Fibroblast of skin of left biceps (primary cell): Measurements from ENCODE around the gene ACTL6B.
A peak's percentile ranks its signal among the peaks of the same experiment; 100 is the strongest.
"Not testable (repeated sequence)": the region's sequence is repeated elsewhere in the genome, so short reads cannot be mapped to it uniquely, and the experiment has no call there.

ENCODE experiments used
- DNase-seq, 2 experiments: peaks; one replicate each; pipeline ENCODE4 v3.0.0-alpha.2; 2013; ENCODE audit warnings: low read depth in 2 of 2

Gene ACTL6B

DNA sequence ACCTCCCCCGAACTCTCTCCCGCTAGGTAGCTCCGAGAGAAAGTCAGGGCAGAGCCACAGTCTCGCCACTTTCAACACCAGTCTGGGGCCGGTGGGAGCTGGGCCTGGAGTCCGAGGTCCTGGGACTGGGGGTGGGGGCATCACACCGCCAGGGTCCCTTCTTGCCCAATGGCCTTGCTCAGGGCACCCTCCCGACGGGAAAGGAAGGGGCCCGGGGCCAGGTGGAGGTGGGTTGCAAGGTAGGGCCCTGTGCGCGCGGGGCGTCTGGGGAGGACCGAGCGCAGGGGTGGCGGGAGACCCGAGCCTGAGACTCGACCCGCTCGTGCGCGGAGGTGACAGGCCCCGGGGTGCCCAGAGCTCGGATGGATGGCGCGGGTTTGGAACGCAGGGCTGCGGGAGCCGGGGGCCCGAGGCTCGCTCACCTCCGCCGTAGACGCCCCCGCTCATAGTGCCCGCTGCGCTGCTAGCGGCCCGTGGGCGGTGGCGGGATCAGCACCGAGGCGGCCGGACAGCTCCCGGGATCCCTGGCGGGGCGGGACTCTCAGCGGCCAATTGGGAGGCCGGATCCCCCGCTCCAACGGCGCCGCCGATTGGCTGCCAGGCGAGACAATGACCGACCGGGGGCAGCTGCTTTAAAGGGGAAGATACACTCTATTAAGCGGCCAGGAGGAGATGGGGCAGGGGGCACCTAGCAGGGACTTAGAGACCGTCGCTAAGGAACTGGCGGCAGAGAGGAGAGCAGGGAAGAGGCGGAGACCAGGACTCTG, at the start of gene ACTL6B:
Gene ACTL6B (minus strand): TSS at position 541 of the 767 bp plus-strand sequence. CDS start 94 bp downstream, at position 447.
- no peak for DNase-seq

DNA sequence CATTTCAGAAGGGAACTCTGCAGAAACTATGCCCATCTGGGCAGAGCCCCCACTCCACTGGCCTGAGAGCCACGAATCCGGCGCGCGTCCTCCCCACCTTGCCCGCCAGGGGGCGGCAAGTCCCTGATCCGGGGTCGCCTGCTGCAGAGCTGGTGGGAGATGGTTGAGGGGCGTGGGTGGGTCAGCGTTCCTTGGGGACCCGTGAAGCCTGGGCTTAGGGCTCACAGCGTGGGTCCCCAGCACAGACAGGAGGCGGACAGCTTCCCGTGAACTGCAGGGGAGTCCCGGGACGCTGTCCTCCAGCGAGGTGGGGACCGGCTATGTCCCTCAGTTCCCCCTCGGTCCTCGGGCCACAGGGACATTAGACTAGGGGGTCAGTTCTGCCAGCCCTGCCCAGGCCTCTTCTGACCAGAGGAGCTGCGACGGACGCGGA, 49.1 kb upstream of the ACTL6B start:
- no peak for DNase-seq

- not testable (repeated sequence) for DNase-seq
Observed at GRCh38 chr7:100701089-100701488, 44.8 kb upstream of the ACTL6B start.

- no peak for DNase-seq
Observed at GRCh38 chr7:100699018-100699417, 42.8 kb upstream of the ACTL6B start.

GRCh38 chr7:100696123-100696521, 39.9 kb upstream of the ACTL6B start:
- DNase-seq, result no peak

DNA sequence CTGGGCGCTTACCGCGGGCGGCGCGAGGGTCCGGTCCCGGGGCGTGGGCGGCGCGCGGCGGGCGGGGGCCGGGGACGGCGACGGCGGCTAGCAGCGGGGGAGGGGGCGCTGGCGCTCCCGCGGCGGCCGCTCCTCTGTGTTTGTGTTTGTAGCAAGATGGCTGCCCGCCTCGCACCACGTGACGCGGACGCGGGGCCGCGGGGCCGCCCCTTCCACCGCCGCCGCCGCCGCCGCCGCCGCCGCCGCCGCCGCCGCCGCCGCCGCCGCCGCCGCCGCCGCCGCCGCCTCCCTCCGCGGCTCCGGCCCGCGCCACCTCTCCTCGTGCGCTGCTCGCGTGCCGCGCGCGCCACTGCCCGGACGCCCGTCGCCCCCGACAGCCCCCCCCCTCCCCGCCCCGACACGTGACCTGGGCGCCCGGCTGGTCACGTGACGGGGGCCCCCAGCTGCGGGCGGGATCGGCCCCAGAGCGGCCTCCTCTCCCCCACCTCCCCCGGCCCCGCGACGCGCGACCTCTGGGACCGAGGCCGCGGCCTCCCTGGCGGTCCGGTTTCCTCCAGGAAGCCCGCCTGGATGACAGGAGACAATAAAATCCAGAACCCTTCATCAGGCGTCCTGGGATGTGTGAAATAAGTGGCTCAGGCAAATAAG, 38.0 kb upstream of the ACTL6B start, which contains the start of gene GIGYF1:
Gene GIGYF1 (minus strand): TSS at position 153 of the 648 bp plus-strand sequence. CDS start 6,012 bp downstream, outside the sequence.
- peak; percentile 22 to 26 for DNase-seq

GRCh38 chr7:100693312-100694097, 37.3 kb upstream of the ACTL6B start:
- DNase-seq, result no peak

DNA sequence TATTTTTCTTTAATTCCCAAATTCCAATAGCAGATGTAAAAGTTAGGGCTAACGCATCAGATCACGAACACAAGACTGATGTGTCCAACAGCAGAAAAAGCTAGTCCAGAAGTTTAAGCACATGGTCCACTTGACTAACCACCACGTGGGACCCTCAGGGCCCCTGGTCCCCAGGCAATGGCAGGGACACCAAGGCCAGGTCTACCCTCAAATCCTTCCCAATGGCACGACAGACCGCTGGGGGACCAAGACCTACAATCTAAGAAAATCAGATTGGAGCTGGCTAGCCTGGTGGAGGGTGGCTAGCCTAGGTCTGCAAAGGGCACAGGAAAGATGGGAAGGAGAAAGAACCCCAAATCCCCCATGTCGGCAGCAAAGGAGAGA, 36.3 kb upstream of the ACTL6B start:
- no peak for DNase-seq

- peak in 1 of 2 experiments; percentile 18 for DNase-seq
Observed at GRCh38 chr7:100691676-100692577, 35.7 kb upstream of the ACTL6B start.

DNA sequence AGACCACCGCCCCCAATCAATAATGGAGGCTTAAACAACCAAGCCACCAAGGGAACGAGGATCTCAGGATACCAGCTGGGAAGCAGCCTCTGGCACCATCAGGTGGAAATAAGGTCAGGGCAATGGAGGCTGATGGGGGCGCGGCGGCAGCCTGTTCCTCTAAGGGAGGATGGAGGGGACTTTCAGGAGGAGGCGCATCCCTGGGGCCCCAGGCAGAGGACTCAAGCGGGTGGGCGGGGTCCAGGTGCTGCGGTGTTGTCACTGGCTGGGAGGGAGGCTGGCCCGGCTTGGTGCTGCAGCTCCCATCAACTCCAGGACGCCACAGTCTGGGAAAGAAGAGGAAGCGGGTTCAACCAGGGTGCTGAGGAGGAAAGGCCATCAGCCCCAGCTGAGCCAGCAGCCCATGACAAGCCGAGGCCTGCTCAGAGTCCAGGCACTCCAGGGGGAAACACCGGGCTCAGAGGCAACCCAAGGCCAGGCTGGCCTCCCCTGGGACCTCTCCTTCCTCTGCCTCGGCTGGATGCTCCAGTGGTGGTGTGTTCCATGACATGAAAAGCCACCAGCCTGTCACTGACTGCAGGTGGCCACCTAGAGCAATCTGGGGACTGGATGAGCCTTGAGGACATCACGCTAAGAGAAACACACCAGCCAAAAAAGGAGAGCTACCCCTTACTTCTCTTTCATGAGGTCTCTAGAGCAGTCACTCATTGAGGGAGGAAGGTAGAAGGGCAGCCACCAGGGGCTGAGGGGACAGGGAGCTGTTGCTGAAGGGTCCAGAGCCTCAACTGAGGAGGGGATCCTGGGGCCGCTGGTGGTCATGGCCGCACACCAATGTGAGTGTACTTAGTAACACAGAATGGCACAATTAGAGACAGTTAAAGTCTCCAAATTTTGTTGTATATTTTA, 33.2 kb upstream of the ACTL6B start:
- no peak for DNase-seq

DNA sequence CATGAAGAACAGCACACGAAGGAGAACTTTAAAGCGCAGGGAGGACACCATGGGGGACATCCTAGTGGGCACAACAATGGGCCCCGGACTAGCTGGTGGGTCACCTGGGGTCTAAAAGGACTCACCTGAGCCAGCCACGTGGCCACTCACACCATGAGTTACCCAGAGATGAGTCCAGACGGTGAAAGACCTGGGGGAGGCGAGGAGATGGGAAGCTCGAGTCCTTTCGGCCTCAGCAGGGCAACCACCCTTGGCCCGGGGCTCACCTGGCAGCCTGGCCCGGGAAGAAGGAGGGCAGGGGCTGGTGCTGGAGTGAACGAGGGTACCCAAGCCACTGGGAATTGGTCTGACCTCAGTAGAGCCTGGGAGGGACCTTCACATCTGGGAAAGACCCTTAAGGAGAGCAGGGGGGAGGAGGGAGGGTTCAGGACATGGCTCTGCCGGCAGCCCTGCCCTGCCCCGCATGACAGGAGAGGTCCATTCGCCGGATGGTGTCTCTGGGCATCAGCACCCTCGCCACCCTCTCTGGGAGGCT, 32.1 kb upstream of the ACTL6B start:
- DNase-seq, result no peak

GRCh38 chr7:100687751-100688300, 31.6 kb upstream of the ACTL6B start:
- DNase-seq, result no peak

- DNase-seq, result no peak
Observed at GRCh38 chr7:100687261-100687660, 31.0 kb upstream of the ACTL6B start.

DNA sequence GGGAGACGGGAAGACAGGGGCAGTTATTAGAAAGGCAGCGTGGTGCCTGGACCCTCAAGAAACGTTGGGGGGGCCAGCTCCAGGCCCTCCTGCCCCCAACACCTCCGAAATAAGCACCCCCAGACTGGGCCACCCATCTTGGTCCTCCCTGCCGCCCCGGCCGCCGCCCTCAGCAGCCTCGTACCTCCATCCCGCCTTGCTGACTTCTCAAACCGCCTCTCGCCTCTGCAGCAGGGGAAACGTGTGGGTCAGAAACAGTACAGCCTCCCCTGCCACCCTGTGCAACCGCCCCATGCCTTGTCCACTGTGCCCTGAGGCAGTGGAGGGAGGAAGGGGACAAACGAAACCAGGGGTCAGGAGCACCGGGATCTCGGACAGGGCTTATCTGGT, 30.6 kb upstream of the ACTL6B start:
- DNase-seq, result no peak

DNA sequence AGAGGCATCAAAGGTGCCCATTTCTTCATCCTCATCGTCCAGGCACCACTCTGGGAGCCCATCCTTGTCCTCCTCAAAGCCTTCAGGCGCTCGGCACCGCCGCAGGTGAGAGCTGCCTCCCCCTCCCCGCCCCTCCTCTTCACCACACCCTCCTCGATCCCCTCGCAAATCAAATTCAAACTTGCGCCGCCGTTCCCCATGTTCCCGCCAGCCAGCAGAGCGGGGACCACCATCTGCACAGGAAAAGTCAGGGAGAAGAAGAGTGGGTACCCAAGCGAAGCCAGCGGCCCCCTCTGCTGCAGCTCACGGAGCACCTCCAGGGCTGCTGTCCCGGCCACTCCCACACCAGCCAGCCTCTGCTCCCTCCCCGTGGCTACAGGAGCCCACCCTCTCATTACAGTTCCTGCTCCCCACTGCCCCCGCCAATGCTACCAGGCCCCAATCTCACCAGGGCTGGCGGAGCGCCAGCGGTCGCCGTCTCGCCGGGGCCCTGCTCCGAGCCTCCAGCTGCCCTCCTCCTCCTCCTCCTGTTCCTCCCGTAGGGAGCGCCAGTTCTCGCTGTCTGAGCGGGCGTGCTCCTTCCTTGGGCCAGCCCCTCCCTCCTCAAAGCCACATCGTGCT, 30.1 kb upstream of the ACTL6B start:
- no peak for DNase-seq

DNA sequence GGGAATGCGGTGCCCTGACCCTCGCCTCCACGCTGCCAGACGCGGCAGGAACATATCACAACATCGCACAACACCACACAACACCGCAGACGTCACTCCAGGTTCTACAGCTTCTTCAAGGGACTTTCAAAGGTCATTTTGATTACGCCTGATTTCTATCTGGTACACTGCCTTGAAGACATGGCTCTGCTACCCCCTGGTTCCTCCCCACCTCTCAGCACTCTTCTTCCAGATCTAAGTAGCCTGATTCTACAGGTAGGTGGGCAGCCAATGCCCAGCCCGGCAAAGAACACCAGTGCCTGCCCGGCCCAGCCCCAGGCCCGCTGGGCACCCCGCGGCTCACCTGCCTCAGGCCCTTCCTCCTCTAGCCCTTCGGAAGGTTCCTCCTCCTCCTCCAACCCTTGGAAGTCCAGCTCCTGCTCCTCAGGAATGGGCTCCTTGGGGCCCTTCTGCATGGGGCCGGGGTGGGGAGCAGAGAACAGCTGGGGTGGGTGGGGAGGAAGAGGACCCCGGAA, 29.4 kb upstream of the ACTL6B start:
- no peak for DNase-seq

DNA sequence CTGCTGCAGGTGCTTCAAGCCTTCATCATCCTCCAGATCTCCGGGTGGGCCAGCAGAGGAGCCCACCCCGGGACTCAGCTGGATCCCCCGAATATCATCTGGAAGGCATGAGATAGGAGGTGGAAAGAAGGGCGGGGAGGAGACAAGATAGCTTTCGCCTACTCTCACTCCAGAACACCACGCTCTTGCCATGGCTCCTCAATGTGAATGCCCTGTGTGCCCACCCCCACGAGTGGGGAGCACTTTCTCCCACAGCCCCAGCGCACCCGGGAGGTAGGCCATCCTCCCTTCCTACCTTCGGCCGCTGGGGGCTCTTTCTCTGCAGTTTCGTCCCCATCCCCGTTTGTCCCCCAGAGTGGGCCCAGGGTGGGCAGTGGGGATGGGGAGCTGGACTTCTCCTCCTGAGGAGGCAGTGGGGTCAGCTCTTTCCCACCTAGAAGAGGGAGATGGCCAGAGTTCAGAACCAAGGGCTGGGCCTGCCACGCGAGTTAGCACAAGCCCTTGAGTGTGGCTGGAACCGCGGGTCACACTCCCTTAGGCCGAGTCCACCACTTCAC, 28.9 kb upstream of the ACTL6B start:
- no peak for DNase-seq

DNA sequence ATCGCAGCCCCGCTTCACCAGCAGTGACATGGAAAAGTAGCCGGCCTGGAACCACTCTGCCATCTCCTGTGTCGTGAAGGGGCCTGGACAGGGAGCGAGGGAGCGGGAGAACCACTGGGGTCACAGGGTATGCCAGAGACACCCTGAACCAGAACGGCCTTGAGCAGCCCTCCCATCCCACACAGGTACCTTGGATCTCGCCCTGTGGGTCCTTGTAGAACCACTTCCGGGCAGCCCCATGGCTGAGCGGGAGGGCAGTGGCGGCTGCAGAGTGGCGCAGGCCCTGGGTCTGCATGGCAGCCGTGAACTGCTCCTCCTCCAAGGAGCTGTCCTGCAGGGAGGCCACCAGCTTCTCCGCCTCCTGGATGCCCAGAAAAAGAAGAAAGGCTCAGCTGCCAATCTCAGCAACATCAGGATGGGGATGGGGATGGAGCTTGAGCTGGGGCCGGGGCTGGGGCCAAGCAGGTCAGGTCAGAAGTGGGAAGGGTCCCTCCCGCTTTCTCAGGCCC, 28.3 kb upstream of the ACTL6B start:
- no peak for DNase-seq
